NCI-H146 (cell line): Measurements from ENCODE around the gene HSDL1.

Experiments used
- DNase-seq: peaks from one replicate; lab custom pipeline; 2025; lab: John Stamatoyannopoulos, UW

HSDL1 gene

GRCh38 chr16:84082110-84082509 lies 62.9 kb downstream of the HSDL1 start:
- no peak for DNase-seq

- no peak for DNase-seq
Observed at GRCh38 chr16:84081446-84081989, 63.5 kb downstream of the HSDL1 start.

- no peak for DNase-seq
Observed at GRCh38 chr16:84080813-84081212, 64.2 kb downstream of the HSDL1 start.

DNA sequence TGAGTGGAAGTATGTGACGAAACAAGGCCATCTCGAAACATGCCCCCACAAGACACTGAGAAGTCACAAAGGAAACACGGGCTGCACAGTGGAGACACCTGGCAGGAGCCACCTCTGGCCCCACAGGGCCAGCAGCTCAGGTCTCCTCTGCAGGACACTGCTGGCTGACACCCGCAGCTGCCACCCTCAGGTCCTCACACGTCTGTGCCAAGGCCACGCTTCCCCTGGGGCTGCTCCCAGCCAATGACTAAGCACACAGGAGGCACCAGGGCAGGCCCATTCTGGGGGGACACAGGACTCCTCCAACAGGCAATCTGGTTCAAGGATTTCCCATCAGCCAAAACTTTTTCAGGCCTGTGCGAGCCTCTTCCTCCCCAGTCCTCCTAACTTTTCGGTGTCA lies 64.6 kb downstream of the HSDL1 start:
- no peak for DNase-seq

DNA sequence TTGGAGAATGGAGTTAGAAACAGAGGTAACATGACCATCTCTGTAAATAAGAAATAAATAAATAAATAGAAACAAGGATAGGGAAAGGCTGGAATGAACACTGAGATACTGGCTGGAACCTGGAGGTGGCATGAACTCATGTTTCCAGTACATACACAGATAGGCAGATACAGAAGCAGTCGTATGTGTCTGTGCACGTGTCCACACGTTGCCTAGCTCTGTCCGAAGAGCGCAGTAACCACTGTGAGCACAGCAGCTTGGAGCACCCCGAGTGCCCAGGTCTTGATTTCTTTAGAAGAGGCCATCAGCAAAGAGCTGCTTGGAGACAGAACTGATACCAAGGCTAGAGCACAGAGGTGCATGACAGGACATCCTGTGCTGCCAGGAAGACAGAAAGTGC lies 65.3 kb downstream of the HSDL1 start:
- DNase-seq = no peak

DNA sequence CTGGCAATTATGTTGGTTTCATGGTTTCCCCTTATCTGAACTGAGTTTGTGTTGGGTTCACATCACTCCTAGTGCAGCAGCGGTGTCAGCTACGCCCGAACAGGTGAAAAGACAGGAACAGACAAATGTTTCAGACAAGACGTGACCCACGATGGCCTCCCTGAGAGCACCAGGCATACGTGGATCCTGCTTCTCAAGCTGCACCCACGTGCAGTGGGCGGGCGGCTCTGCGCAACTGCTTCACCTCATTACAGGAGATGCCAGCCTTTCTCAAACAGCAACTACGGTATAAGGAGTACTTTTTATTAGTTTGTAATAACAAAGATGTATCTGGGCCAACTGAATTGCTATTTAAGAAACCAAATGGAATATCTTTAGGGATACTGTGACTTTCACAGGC lies 69.6 kb downstream of the HSDL1 start:
- no peak for DNase-seq

GRCh38 chr16:84074721-84075120 lies 70.3 kb downstream of the HSDL1 start:
- DNase-seq = no peak
